Tibial nerve (tissue), 4 donors: ENCODE measurements around the gene PIH1D1.

ENCODE experiments used
- CTCF ChIP-seq, 5 experiments: fragments of 200-600 bp in 3 of 5; fragments of 450-650 bp in 2 of 5; sonication (generic) in 3 of 5; IDR thresholded peaks; one replicate each; pipeline ENCODE4 v1.5.1; 2016 to 2019; ENCODE audit warnings: antibody characterized with exemption in 5 of 5, mild to moderate bottlenecking in 3 of 5, moderate library complexity in 2 of 5
- EP300 ChIP-seq, 2 donors: sonication (generic); formaldehyde crosslinking; IDR thresholded peaks; one replicate each; pipeline ENCODE4 v1.6.1; 2017; ENCODE audit warnings: antibody characterized with exemption in 2 of 2, mild to moderate bottlenecking in 1 of 2
- POLR2A ChIP-seq, 2 donors: fragments of 450-650 bp; IDR thresholded peaks; one replicate each; pipeline ENCODE4 v1.6.1; 2017; ENCODE audit warnings: antibody characterized with exemption in 2 of 2, mild to moderate bottlenecking in 2 of 2, moderate library complexity in 2 of 2

- TF ChIP-seq CTCF (IDR thresholded peaks at IDR 0.05) (no peak), EP300 (IDR thresholded peaks at IDR 0.05) (no peak), POLR2A (IDR thresholded peaks at IDR 0.05) (no peak)
Observed at GRCh38 chr19:49465371-49465770, 13.8 kb upstream of the PIH1D1 start.
